T-helper 1 cell treated with Interleukin-12 subunit alpha and Interleukin-12 subunit beta and Interleukin-4 antibody, amounts not matched to agents 30 μg/mL and 1 μg/mL, for 36 hours (primary cell): ENCODE data around the gene DNAH11.

ENCODE experiments used
- H3K27ac Mint-ChIP-seq: one replicate; pipeline ENCODE4 v1.8.0; 2021; ENCODE audit warnings: mild to moderate bottlenecking, mixed read lengths
- H3K27me3 Mint-ChIP-seq: one replicate; pipeline ENCODE4 v1.8.0; 2021; ENCODE audit warnings: low read depth, mixed read lengths
- H3K36me3 Mint-ChIP-seq: one replicate; pipeline ENCODE4 v1.8.0; 2021; ENCODE audit warnings: low read depth, mixed read lengths
- H3K4me1 Mint-ChIP-seq: one replicate; pipeline ENCODE4 v1.8.0; 2021; ENCODE audit warnings: low read depth, mixed read lengths
- H3K4me3 Mint-ChIP-seq: one replicate; pipeline ENCODE4 v1.8.0; 2021; ENCODE audit warnings: mild to moderate bottlenecking, moderate library complexity, mixed read lengths
- H3K9me3 Mint-ChIP-seq: one replicate; pipeline ENCODE4 v1.8.0; 2021; ENCODE audit warnings: mixed read lengths

DNAH11 gene

DNA sequence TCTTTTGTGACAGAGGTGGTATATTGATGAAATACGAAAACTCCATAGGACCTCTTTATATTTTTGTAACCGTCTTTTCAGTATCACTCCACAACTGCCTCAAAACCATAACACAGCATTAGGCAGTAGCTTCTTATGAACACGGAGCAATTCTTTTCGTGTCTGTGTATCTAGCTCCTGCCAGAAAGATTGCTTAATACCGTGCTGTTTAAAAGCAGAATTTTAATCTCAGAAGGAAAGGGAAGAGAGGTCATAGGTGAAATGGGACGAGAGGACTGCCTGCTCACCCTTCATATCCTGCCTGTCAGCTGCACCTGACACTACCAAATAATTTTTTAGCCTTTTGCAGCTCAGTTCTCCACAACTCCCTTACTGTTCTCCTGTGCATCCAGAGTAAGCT is 200.7 kb downstream of the DNAH11 start:
- H3K27ac Mint-ChIP-seq = no peak overlapping the region
- H3K4me1 Mint-ChIP-seq = no peaks in the 10 kb centered on the region
- no peak overlapping the region for H3K4me3 Mint-ChIP-seq
- H3K36me3 Mint-ChIP-seq = no peaks in the 10 kb centered on the region
- H3K27me3 Mint-ChIP-seq = no peaks in the 10 kb centered on the region
- H3K9me3 Mint-ChIP-seq = no peaks in the 10 kb centered on the region

GRCh38 chr7:21746949-21747348 is 204.1 kb downstream of the DNAH11 start:
- H3K27me3 Mint-ChIP-seq = no peaks in the 10 kb centered on the region
- H3K4me3 Mint-ChIP-seq = no peak overlapping the region

DNA sequence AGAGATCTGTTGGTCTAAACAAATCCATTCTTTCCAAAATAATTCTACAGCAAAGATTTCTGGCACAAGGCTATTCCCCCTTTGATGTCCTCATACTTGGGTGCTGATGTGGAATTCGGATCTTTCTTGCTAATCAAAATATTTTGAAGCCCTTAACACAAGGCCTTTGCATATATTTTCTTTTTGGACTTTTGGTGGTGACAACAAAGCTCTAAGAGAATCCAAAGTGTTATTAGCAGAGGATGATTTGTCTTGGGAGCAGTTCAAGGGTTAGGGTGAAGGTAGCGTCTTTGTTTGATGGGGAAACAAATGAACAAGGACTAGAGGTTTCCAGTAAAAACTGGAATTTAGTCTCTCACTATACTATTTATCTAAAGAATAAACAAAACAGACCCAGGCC is 205.0 kb downstream of the DNAH11 start:
- no peaks in the 10 kb centered on the region for H3K4me1 Mint-ChIP-seq
- no peak overlapping the region for H3K27ac Mint-ChIP-seq
- no peak overlapping the region for H3K4me3 Mint-ChIP-seq
- no peaks in the 10 kb centered on the region for H3K27me3 Mint-ChIP-seq
- no peaks in the 10 kb centered on the region for H3K36me3 Mint-ChIP-seq
- no peaks in the 10 kb centered on the region for H3K9me3 Mint-ChIP-seq

More at GRCh38 chr7:21746949-21747348, 204.1 kb downstream of the DNAH11 start:
- Mint-ChIP-seq H3K36me3 (no peaks in the 10 kb centered on the region), H3K9me3 (no peaks in the 10 kb centered on the region), H3K4me1 (no peaks in the 10 kb centered on the region), H3K27ac (no peak overlapping the region)

GRCh38 chr7:21749378-21749777 is 206.5 kb downstream of the DNAH11 start:
- H3K27me3 Mint-ChIP-seq = peaks cover 5% of the 10 kb centered on the region

GRCh38 chr7:21753071-21753470 is 210.2 kb downstream of the DNAH11 start:
- peaks cover 21% of the 10 kb centered on the region for H3K27me3 Mint-ChIP-seq
- no peak overlapping the region for H3K4me3 Mint-ChIP-seq

More at GRCh38 chr7:21749378-21749777, 206.5 kb downstream of the DNAH11 start:
- Mint-ChIP-seq H3K4me3 (no peak overlapping the region), H3K4me1 (no peaks in the 10 kb centered on the region), H3K9me3 (no peaks in the 10 kb centered on the region), H3K36me3 (no peaks in the 10 kb centered on the region), H3K27ac (no peak overlapping the region)

DNA sequence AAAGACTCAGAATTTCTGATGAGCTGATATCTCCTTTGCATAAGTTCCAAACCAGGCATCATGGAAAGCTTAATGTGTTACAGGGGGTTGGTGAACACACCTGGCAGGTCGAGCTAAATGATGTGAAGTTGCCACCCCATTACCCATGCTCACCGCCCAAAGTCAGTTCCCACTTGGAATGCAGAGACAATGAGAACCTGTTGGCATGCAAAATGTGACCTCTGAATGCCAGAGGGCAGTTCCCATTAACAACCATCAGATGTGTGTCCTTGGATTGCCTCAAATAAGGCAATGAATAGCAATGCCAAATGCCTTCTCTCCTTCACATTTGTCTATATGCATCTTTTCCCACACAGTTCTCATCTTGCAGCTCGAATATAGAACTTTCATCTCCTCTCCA is 212.1 kb downstream of the DNAH11 start:
- Mint-ChIP-seq H3K4me3 (no peak overlapping the region), H3K36me3 (no peaks in the 10 kb centered on the region), H3K4me1 (no peaks in the 10 kb centered on the region), H3K27ac (no peak overlapping the region), H3K27me3 (peaks cover 28% of the 10 kb centered on the region), H3K9me3 (no peaks in the 10 kb centered on the region)

More at GRCh38 chr7:21753071-21753470, 210.2 kb downstream of the DNAH11 start:
- H3K9me3 Mint-ChIP-seq = no peaks in the 10 kb centered on the region
- no peaks in the 10 kb centered on the region for H3K36me3 Mint-ChIP-seq
- no peak overlapping the region for H3K27ac Mint-ChIP-seq
- no peaks in the 10 kb centered on the region for H3K4me1 Mint-ChIP-seq

DNA sequence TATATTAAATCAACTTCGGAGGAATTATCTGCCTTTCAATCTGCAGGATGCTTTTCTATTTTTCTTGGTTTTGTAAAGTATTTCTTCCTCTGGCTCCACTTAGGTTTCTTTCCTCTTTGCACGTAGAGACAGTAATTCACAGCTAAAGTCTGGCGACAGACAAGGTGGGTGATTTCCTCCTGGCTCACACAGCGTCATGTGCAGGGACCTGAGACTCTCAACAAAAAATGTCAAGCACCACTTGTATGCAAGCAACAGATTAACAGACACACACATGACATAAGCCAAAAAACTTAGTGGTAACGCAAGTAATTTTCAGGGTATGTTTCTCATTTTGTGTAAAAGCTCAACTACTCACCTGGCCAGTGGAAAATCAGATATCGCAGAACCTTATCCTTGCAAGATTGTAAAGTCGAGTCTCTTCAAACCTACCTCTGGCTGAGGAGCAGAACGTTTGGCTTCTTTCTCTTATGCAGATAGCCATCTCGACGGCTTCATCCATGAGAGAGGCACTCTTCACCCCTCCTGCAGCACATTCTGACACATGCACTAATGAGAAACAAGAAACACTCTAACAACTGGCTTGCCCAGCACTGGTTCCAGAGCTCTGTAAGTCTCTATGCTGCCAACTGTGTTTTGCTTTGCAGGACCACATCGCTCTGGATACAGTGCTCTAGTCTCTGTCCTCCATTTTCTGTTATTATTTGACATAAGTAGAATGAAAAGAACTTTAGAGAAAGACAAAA is 214.9 kb downstream of the DNAH11 start:
- Mint-ChIP-seq H3K36me3 (no peaks in the 10 kb centered on the region), H3K4me3 (no peak overlapping the region), H3K27ac (no peak overlapping the region), H3K9me3 (no peaks in the 10 kb centered on the region), H3K27me3 (peaks cover 28% of the 10 kb centered on the region), H3K4me1 (no peaks in the 10 kb centered on the region)

- Mint-ChIP-seq H3K9me3 (no peaks in the 10 kb centered on the region), H3K27me3 (peaks cover 28% of the 10 kb centered on the region), H3K4me3 (no peak overlapping the region), H3K27ac (no peak overlapping the region), H3K36me3 (no peaks in the 10 kb centered on the region), H3K4me1 (no peaks in the 10 kb centered on the region)
Measured at GRCh38 chr7:21758286-21758685, 215.4 kb downstream of the DNAH11 start.

DNA sequence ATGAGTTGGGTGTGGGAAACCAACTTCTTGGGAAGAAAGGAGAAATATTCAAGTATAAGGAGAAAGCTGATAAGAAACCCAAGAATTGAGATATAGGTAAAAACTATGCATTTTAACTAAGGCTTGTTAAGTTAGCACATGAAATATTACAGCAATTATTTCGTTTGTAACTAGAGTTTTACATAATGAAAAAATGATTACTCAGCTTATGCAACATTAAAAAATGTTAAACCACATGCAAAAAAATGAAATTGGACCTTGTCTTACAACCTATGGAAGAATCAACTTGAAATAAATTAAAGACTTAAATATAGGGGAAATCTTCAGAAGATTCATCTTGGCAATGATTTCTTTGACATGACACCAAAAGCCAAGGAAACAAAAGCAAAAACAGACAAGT is 219.6 kb downstream of the DNAH11 start:
- Mint-ChIP-seq H3K27me3 (peaks cover 9% of the 10 kb centered on the region), H3K4me1 (peaks cover 6% of the 10 kb centered on the region), H3K9me3 (no peaks in the 10 kb centered on the region), H3K27ac (no peak overlapping the region), H3K36me3 (no peaks in the 10 kb centered on the region), H3K4me3 (no peak overlapping the region)

- H3K27ac Mint-ChIP-seq = no peak overlapping the region
- peaks cover 6% of the 10 kb centered on the region for H3K4me1 Mint-ChIP-seq
- no peaks in the 10 kb centered on the region for H3K36me3 Mint-ChIP-seq
- H3K27me3 Mint-ChIP-seq = peaks cover 11% of the 10 kb centered on the region
- no peak overlapping the region for H3K4me3 Mint-ChIP-seq
- no peaks in the 10 kb centered on the region for H3K9me3 Mint-ChIP-seq
Measured at GRCh38 chr7:21763818-21764217, 221.0 kb downstream of the DNAH11 start.

- Mint-ChIP-seq H3K27ac (no peak overlapping the region), H3K4me1 (peaks cover 6% of the 10 kb centered on the region), H3K36me3 (no peaks in the 10 kb centered on the region), H3K4me3 (no peak overlapping the region), H3K9me3 (no peaks in the 10 kb centered on the region), H3K27me3 (peaks cover 7% of the 10 kb centered on the region)
Measured at GRCh38 chr7:21766218-21766617, 223.4 kb downstream of the DNAH11 start.

- no peak overlapping the region for H3K27ac Mint-ChIP-seq
- H3K4me3 Mint-ChIP-seq = no peak overlapping the region
- peaks cover 12% of the 10 kb centered on the region for H3K27me3 Mint-ChIP-seq
- no peaks in the 10 kb centered on the region for H3K9me3 Mint-ChIP-seq
- H3K4me1 Mint-ChIP-seq = peaks cover 9% of the 10 kb centered on the region
- no peaks in the 10 kb centered on the region for H3K36me3 Mint-ChIP-seq
Measured at GRCh38 chr7:21767300-21767900, 224.6 kb downstream of the DNAH11 start.

GRCh38 chr7:21768279-21768678 is 225.4 kb downstream of the DNAH11 start:
- peaks cover 17% of the 10 kb centered on the region for H3K27me3 Mint-ChIP-seq
- H3K36me3 Mint-ChIP-seq = no peaks in the 10 kb centered on the region
- no peaks in the 10 kb centered on the region for H3K9me3 Mint-ChIP-seq
- peaks cover 9% of the 10 kb centered on the region for H3K4me1 Mint-ChIP-seq
- H3K4me3 Mint-ChIP-seq = no peak overlapping the region
- no peak overlapping the region for H3K27ac Mint-ChIP-seq

- Mint-ChIP-seq H3K4me1 (peaks cover 4% of the 10 kb centered on the region), H3K9me3 (no peaks in the 10 kb centered on the region), H3K27me3 (peaks cover 17% of the 10 kb centered on the region), H3K4me3 (no peak overlapping the region), H3K36me3 (no peaks in the 10 kb centered on the region), H3K27ac (no peak overlapping the region)
Measured at GRCh38 chr7:21771266-21771665, 228.4 kb downstream of the DNAH11 start.

DNA sequence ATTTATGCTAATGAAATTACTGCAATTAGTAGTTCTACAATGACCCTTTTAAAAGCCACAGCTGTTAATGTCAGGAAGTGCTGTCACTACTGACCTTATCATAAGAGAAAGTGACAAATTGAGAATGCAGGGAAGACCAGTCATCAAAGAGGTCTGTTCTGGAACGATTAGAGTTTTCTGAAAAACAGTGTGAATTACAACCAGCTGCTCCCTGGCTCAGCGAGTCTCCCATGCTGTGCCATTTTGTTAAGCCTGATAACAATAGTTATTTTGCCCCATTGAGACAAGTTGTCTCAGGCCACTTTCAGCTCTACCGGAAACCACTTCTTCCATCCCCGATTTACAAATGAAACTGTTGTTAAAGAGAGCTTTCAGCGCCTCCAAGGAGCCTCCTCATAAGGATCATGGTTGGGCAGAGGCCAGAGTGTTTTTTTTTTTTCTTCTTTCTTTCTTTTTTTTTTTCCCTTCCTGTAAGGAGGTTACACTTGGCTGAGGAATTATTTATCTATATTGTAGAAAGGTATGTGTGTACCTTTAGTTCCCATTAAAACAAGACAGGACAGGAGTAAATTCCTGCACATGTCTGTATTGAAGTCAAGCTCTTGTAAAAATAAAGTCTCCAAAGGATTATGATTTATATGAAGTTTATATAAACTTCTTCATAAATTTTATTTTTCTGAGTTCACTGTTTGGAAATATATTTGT is 229.2 kb downstream of the DNAH11 start:
- Mint-ChIP-seq H3K27me3 (peaks cover 17% of the 10 kb centered on the region), H3K36me3 (no peaks in the 10 kb centered on the region), H3K4me3 (no peak overlapping the region), H3K27ac (no peak overlapping the region), H3K9me3 (no peaks in the 10 kb centered on the region), H3K4me1 (peaks cover 4% of the 10 kb centered on the region)
